T-helper 1 cell treated with Interleukin-12 subunit alpha and Interleukin-12 subunit beta and Interleukin-4 antibody, amounts not matched to agents 30 ng/mL and 1 ng/mL, for 36 hours (primary cell): ENCODE results near the gene CYBRD1. TPM values are rescaled to one million over a fixed set of nuclear protein-coding genes. Genes with fewer than 3 reads are reported as not detected.
"Not testable (repeated sequence)": the region's sequence is repeated elsewhere in the genome, so short reads cannot be mapped to it uniquely, and the experiment has no call there.

Experiments used
- intact Hi-C: fragments of 100-400 bp; cut with micrococcal nuclease; formaldehyde crosslinking; loops from one replicate; pipeline ENCODE4 v1.15.1; 2024
- total RNA-seq: library from RNA; stranded (reverse); gene quantifications from 2 replicates; pipeline ENCODE4 v1.2.3, GENCODE V29; 2022

The CYBRD1 gene, protein sequence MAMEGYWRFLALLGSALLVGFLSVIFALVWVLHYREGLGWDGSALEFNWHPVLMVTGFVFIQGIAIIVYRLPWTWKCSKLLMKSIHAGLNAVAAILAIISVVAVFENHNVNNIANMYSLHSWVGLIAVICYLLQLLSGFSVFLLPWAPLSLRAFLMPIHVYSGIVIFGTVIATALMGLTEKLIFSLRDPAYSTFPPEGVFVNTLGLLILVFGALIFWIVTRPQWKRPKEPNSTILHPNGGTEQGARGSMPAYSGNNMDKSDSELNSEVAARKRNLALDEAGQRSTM
- 0.76 and 0.96 TPM in 2 replicates for total RNA-seq

DNA sequence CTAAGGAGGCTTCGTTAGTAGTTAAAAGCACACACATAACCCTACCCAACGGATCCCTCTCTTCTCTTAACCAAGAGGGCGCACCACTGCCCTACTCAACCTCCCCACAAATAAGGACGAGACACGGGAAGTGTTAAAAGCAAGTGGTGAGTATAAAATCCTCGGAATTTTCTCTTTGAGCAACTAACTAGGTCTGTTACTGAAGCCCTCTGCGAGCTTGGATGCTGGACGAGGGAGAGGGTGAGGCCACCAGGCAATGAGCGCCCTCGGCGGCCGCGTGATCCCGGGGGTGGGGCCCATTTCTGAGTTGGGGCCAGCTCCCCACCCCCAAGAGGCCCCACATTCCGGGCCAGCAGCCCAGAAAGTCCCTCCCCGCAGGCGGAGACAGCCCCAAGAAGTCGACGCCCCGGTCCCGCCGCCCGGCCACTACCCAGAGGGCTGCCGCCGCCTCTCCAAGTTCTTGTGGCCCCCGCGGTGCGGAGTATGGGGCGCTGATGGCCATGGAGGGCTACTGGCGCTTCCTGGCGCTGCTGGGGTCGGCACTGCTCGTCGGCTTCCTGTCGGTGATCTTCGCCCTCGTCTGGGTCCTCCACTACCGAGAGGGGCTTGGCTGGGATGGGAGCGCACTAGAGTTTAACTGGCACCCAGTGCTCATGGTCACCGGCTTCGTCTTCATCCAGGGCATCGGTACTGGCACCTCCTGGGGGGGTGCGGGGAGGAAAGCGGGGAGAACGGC, at the start of gene CYBRD1:
TSS of gene CYBRD1 (plus strand) at position 423 of the 736 bp plus-strand sequence. CDS start at position 495, 72 bp downstream.
- intact Hi-C loops, result loop anchor here (10.0 kb wide), 2 partner anchors 357 to 547 kb away; partner anchors contain the start of gene TLK1

DNA sequence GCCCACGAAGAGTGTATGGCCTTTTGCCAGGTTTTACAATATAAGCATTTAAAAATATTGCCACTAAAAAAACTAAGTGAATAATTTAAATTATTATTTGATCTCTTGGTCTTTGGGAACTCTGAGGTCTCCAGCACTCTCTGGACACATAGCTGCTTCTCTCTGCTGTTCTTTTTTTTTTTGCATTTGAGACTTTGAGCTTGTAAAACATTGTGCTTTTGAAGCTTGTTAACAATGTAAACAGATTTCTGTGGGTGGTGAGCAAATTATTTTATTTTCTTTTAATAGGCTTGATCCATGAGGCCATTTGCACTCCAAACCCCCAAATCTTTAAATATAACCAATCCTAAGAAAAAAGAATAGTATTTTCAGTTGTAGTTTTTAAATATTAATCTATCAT, 46.3 kb upstream of the CYBRD1 start:
- intact Hi-C loops, result no loop called here

DNA sequence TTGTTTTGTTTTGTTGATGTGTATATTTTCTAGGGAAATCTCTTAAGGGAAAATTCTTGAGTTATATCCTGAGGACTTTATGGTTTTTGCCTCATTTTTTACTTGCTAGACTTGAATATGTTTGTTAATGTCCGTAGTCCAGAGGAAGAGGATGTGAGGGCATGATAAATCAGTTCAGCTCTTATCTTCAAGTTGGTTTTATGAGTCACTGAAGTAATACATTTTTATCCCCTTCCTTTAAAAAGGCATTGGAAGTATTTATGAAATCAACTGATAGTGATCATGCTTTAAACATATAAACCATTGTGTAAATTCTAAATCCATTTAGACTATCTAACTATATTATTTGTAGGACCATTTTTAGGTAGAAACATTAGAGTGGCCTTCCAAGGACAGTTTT, 43.9 kb upstream of the CYBRD1 start:
- intact Hi-C loops, result no loop called here

DNA sequence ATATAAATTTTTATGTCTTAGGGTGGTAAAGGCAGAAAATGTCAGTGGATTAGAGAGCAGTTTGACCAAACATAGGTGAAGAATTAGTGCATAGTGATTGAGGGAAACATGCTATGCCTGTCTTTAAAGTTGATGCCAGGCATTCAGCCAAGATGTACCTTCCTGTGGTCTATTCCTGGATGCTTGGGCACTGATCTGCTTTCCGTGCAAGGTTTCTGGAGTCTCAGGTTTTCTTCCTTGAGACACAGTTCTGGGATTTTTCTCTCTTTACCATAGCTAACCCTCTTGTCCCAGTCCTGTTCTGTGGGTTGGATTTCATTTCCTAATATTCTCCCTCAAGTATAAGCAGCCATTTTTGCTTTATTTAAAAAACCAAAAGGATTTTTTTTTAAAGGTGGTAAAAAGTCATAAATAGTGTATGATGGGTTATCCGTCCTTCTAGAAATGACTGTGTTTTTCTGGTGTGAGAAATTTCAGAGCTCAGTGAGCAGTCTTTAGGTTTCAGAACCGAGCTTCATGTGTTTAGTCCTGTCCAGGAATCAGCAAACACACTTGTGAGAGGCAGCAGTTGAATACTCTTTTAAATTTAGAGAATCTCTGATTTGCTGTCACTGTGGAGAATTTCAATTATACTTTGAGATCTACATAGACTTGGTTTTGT, 43.0 kb upstream of the CYBRD1 start:
- intact Hi-C loops, result no loop called here

DNA sequence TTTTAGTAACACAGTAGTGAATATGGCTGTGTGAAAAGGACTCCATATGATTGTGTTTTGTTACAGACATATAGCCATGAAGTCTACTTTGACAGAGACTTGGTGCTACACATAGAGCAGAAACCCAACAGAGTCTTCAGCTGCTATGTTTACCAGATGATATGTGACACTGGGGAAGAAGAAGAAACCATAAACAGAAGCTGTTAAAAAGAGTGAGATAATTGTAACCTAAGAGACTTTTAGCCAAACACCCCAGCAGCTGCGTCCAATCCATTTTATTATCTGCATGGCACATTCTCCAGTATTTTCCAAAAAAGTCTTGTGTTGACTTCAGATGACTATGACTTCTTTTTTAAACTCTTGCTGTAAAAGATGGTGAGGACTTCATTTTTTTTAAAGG, 41.4 kb upstream of the CYBRD1 start:
- intact Hi-C loops, result no loop called here

DNA sequence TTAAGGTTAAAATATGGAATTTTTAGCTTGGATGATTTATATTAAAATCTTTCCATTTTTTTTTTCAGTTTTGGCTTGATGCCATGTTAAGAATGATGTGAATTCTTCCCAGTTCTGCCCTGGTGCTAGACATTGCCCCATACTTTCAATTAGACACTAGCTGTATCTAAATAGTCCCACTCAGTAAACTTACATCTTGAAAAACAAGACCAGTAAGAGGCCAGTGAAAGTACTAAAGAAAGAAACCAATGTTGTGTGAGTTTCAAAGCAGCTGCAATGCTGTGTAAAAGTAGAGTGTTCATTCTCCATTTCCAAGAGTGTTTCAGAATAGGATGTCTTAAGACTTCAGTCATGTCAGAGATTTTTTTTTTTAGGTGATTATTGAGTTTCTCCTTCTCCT, 40.0 kb upstream of the CYBRD1 start:
- intact Hi-C loops, result no loop called here

DNA sequence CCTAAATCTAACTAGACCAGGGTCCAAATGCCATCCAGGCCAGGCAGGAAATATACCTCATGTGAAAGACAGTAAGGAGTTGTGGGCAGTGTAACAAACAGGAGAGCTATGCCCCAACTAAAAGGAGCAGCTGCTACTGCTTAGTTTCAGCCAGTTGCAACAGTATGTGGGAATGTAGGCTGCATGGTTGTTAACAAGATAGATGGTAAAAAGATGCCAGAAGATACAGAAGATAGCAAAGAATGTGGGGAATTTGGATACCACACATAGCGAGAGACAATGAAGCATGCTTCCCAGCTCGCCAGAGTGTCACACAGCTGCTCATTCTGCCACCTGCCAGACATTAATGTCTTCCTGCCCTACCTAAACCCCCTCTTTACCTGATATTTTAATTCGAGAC, 39.4 kb upstream of the CYBRD1 start:
- intact Hi-C loops, result no loop called here

DNA sequence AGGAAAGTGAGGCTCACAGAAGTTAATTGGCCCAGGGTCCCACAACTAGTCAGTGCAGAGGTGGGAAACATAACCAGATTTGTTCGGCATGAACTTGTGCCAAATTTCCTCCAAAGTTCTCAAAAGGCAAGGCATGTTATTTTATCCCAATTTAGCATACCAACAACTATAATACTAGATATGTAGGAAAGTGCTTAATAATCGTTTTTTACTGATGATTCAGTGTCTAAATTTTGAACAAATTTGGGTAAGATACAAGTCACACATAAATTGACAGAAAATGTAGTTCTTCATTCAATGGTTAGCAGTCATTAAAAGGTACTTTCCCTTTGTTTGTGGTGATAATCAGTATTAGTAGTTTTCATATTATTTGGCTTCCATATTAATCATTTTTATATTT, 38.5 kb upstream of the CYBRD1 start:
- intact Hi-C loops, result no loop called here

DNA sequence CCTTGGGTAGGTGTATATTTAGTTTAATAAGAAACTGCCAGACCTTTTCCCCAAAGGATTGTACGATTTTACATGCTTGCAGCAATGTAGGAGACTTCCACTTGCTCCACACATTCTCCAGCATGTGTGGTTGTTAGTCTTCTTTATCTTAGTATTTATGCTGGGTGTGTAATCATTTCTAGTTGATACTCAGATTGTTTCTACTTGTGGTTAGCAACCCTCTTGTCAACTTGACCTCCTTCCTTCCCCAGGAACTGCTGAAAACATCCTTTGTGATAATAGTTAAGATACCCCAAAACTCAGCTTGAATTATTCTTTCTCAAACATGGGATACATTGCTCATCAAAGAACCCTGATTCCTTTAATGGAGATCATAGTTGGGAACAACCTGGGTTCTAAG, 37.2 kb upstream of the CYBRD1 start:
- intact Hi-C loops, result no loop called here

DNA sequence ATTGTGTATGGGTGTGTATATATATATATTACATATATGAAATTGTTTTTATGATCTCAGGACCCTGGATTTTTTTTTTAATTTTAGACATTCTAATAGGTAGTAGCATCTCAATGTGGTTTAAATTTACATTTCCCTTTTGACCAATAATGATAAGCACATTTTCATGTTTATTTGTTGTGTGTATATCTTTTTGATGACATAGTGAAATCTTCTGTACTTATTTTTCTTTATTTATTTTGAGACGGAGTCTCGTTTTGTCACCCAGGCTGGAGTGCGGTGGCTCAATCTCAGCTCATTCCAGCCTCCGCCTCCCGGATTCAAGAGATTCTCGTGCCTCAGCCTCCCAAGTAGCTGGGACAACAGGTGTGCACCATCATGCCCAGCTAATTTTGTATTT, 35.1 kb upstream of the CYBRD1 start:
- intact Hi-C loops, result no loop called here

DNA sequence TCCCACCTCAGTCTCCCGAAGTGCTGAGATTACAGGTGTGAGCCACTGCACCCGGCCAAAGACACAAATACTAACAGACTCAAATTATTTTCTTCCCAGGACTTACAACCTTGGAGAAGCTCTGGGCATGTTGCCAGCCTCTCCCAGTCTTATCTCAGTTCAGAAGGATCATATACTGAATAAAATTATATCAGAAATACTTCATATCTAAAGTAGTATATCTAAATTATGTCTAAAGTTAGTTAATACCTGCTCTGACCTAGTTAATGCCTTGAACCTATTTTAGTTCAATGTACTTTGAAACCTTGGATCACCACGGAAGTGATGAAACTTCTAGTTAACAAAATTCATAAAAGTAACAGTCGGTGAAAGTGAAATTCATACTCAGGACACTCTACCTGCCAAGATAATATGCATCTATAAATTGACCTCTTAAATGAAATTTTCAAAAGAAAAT, 34.4 kb upstream of the CYBRD1 start:
- intact Hi-C loops, result no loop called here

DNA sequence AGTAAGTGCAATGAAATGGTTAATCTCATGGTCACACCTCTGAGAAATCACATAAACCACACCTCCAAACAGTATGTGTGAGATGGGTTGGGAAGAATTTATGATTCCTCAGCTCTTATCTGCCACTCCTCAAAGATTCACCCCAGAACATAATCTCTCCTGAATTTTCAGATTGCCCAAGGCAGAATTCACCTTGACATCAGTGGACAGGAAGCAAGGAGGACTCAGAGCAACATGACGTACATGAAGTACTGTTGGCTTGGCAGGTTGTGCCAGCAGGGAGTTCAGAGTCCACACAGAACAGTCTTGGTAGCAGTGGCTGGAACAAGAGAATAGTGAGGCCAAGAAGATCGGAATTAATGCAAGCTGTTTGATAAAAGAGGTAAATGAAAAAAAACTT, 31.7 kb upstream of the CYBRD1 start:
- intact Hi-C loops, result no loop called here

DNA sequence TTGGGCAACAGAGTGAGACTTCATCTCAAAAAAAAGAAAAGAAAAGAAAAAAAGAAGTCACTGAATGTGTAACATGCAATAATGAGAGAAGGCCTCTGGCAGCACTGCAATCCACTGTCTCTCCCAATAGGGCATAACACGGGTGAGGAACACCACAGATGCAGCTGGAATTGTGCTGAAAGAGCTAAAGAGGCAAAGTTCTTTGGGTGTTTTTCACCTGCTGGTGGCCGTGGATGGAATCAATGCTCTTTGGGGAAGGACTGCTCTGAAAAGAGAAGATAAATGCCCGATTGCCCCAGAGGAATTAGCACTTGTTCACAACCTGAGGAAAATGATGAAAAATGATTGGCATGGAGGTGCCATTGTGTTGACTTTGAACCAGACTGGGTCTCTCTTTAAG, 31.0 kb upstream of the CYBRD1 start:
- intact Hi-C loops, result no loop called here

DNA sequence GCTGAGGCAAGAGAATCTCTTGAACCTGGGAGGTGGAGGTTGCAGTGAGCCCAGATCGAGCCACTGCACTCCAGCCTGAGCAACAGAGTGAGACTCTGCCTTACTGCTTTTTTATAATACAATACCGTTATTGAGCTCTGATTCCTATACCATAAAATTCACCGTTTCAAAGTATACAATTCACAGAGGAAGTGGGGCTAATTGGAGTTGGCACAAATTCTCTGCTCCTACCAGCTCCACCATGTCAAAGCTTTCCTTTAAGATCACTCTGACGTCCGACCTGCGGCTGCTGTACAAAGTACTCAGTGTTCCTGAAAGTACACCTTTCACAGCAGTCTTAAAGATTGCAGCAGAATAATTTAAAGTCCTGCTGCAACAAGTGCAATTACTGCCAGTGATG, 29.6 kb upstream of the CYBRD1 start:
- intact Hi-C loops, result no loop called here

DNA sequence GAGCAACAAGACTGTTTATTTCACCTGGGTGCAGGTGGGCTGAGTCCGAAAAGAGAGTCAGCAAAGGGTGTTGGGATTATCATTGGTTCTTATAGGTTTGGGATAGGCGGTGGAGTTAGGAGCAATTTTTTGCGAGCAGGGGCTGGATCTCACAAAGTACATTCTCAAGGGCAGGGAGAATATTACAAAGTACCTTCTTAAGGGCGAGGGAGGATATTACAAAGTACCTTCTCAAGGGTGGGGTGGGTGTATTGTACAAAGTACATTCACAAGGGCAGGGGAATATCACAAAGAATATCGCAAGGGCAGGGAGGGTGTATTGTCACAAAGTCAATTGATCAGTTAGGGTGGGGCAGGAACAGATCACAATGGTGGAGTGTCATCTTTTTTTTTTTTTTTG, 24.6 kb upstream of the CYBRD1 start:
- intact Hi-C loops, result not testable (repeated sequence)

DNA sequence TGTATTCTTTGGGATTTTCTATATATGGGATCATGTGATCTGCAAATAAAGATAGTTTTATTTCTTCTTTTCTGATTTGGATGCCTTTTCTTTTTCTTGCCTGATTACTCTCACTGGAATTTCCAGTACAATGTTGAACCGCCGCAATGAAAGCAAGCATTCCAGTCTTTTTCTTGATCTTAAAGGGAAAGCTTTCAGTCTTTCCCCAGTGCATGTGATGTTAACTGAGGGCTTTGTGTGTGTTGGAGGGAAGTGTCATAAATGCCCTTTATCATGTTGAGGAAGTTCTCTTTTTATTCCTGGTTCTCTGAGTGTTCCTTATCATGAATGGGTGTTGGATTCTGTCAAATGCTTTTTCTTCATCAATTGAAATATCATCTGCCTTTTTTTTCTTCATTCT, 16.9 kb upstream of the CYBRD1 start:
- intact Hi-C loops, result no loop called here

DNA sequence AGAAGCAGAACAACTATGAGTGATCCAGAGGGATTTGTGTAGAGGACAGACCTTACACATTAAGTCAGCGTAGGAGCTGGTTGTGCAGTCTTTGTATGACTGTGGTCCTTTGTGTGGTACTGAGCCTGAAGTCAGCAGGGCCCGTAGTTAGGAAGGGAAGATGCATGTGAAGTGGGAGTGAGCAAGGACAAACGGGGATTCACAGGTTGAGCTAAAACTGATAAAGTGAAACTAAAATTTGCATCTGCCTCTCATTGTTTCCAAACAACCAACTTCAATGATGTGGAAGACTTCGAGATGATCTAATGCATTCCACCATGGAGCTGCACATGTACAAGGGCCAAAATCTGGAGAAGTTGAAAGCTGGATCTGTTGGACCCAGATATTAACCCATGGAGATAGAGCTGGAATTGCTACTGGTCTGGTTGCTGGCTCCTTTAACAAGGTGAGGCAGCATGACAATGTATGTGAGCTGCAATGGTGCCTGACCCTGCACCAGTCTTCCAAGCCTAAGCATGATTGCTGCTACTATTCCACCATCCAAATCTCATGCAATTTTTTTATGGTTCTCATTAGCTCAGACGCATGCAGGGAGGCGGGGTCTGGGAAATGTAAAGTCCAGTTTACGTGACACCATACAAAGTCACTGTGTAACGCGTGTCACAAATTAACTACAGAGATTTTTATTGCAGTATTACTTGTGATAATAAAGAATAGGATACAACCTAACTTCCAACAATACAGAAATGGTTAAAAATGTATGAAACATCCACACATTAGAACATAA, 12.1 kb upstream of the CYBRD1 start:
- intact Hi-C loops, result no loop called here

DNA sequence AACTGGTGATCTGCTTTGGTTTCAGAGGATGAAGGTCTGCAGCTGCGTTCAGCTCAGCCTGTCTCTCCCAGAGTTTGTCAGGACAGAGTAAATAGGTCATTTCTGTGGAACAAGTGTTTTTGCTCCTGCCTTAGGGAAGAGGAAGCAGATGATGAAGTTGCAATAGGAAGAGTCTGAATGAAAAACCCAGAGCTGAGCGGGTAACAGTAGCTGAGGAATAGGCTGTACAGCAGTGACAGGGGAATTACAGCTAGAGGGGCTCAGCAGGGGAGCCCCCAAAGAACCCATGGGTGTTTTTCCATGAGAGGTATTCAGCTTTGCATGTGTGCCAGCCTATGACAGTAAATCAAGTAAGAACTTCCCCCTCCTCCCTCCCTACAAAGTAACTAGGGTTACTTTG, 10.3 kb upstream of the CYBRD1 start:
- intact Hi-C loops, result no loop called here

DNA sequence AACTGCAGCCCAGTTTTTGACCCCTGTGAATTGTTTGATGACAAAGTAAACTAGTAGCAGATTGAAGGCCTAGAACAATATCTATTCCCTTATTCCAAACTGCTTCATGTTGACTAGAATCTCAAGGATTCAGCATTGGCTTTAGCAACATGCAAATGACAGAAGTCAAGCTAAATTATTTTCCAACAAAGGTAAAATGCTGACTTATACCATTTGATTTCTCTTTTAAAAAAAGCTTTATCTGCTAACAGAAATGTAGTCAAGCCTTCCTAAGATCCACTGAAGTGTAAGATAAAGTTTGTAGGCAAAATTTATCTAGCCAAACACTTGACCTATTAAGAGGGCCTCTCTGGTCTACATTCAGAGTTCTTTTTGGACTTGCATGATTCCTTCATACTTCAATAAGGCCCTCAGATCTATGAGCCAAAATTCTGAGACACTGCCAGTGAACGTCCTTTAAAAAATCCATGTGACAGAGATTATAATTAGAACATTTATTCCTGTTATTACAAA, 9.5 kb upstream of the CYBRD1 start:
- intact Hi-C loops, result no loop called here

DNA sequence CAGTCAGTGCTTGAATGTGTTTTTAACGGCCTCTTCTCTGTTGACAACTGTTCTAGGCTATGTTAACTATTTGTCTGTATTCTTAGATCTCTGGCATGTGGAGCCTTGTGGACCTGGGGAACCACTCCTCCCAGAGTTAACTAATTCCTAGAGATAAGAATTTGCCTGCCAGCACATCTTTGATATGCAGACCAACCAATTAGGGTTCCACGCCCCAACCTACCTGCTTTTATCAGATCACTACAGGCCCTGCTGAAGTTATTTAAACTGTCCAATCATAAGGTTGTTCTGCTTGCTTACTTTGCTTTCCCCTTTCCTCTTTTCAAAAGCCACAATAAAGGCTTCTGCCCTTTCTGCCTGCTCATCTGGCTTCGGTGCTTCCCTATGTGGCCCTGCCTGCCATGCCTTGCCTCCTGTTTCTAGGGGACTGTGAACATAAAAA, 8.5 kb upstream of the CYBRD1 start:
- intact Hi-C loops, result no loop called here

DNA sequence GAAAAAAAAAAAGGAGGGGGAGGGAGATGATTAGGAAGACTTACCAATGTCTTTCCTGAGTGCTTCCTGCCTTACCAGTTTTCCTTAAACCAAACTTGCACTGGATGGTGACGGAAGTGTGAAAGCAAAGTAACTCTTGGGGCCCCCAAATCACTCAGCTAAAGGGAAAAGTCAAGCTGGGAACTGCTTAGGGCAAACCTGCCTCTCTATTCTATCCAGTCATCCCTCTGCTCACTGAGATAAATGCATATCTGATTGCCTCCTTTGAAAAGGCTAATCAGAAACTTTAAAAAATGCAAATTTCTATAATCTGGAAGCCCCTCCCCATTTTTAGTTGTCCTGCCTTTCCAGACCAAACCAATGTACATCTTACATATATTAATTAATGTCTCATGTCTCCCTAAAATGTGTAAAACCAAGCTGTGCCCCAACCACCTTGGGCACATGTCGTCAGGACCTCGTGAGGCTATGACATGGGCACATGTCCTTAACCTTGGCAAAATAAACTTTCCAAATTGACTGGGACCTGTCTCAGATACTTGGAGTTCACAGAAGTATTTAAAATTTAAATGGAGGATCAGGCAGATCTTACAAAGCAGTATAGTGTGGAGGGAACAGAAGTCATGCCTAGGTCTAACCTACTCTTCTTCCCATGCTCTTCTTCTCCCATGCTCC, 7.2 kb upstream of the CYBRD1 start:
- intact Hi-C loops, result no loop called here
